ENCODE results near the gene SDHC.

The SDHC gene

GRCh38 chr1:161378014-161378413 lies 63.8 kb downstream of the SDHC start:
- TF ChIP-seq ZNF8 (CRISPR knock-in tag; IDR thresholded peaks at IDR 0.05): no peak
- TF ChIP-seq ESRRG (CRISPR knock-in tag; IDR thresholded peaks at IDR 0.05): no peak
- TF ChIP-seq RARB (CRISPR knock-in tag; IDR thresholded peaks at IDR 0.05): no peak
- TF ChIP-seq PPARA (CRISPR knock-in tag; IDR thresholded peaks at IDR 0.05; ENCODE audit: borderline replicate concordance): no peak
- no peak for TF ChIP-seq BACH2 (CRISPR knock-in tag; IDR thresholded peaks at IDR 0.05; ENCODE audit: borderline replicate concordance)

GRCh38 chr1:161379071-161379470 lies 64.9 kb downstream of the SDHC start:
- ATAC-seq: no peak
- TF ChIP-seq ZC3H10 (CRISPR knock-in tag; IDR thresholded peaks at IDR 0.05): no peak
- TF ChIP-seq PATZ1 (CRISPR knock-in tag; IDR thresholded peaks at IDR 0.05; ENCODE audit: borderline replicate concordance): no peak
- TF ChIP-seq CSRNP3 (CRISPR knock-in tag; IDR thresholded peaks at IDR 0.05): no peak
- no peak for TF ChIP-seq ARNTL (CRISPR knock-in tag; IDR thresholded peaks at IDR 0.05; ENCODE audit: borderline replicate concordance, low read depth)
- no peak for TF ChIP-seq ESRRG (CRISPR knock-in tag; IDR thresholded peaks at IDR 0.05)
- TF ChIP-seq ZNF70 (CRISPR knock-in tag; IDR thresholded peaks at IDR 0.05): no peak
- TF ChIP-seq ZFP3 (CRISPR knock-in tag; IDR thresholded peaks at IDR 0.05): no peak
- no peak for TF ChIP-seq POU6F1 (CRISPR knock-in tag; IDR thresholded peaks at IDR 0.05; ENCODE audit: borderline replicate concordance, low read depth)
- TF ChIP-seq CSDC2 (CRISPR knock-in tag; IDR thresholded peaks at IDR 0.05): no peak

More at GRCh38 chr1:161378014-161378413, 63.8 kb downstream of the SDHC start:
- ATAC-seq: no peak

GRCh38 chr1:161381707-161382106 lies 67.5 kb downstream of the SDHC start:
- no peak for ATAC-seq
- TF ChIP-seq CREB5 (CRISPR knock-in tag; IDR thresholded peaks at IDR 0.05; ENCODE audit: low read depth) (no peak), SNAI2 (CRISPR knock-in tag; IDR thresholded peaks at IDR 0.05) (no peak), ESRRG (CRISPR knock-in tag; IDR thresholded peaks at IDR 0.05) (no peak), CSDC2 (CRISPR knock-in tag; IDR thresholded peaks at IDR 0.05) (no peak), TCF4 (CRISPR knock-in tag; IDR thresholded peaks at IDR 0.05; ENCODE audit: borderline replicate concordance) (no peak), TOX (CRISPR knock-in tag; IDR thresholded peaks at IDR 0.05; ENCODE audit: borderline replicate concordance) (no peak), CSRNP3 (CRISPR knock-in tag; IDR thresholded peaks at IDR 0.05) (no peak), ZC3H10 (CRISPR knock-in tag; IDR thresholded peaks at IDR 0.05) (no peak), RARB (CRISPR knock-in tag; IDR thresholded peaks at IDR 0.05) (no peak)

GRCh38 chr1:161382214-161383019 lies 68.2 kb downstream of the SDHC start:
- TF ChIP-seq ISL1 (CRISPR knock-in tag; IDR thresholded peaks at IDR 0.05) (no peak), PATZ1 (CRISPR knock-in tag; IDR thresholded peaks at IDR 0.05; ENCODE audit: borderline replicate concordance) (no peak), ARNTL (CRISPR knock-in tag; IDR thresholded peaks at IDR 0.05; ENCODE audit: borderline replicate concordance, low read depth) (no peak), POU6F1 (CRISPR knock-in tag; IDR thresholded peaks at IDR 0.05; ENCODE audit: borderline replicate concordance, low read depth) (no peak), TOX (CRISPR knock-in tag; IDR thresholded peaks at IDR 0.05; ENCODE audit: borderline replicate concordance) (no peak)
- ATAC-seq: peak; percentile 95

All from SK-N-SH treated with all-trans-retinoic acid at 6 μM for 48 hours (cell line).